Activated CD4-positive, CD25-positive, alpha-beta regulatory T cell treated with anti-CD3 and anti-CD28 coated beads, Interleukin-2, amount 50 U/mL, for 16 hours (primary cell): Measurements from ENCODE around the gene STK16.
"Not testable (repeated sequence)": the region's sequence is repeated elsewhere in the genome, so short reads cannot be mapped to it uniquely, and the experiment has no call there.

Source experiments
- DNase-seq: peaks from one replicate; pipeline ENCODE4 v3.0.0-alpha.2; 2020; ENCODE audit warnings: low read depth, low spot score

Gene STK16

DNA sequence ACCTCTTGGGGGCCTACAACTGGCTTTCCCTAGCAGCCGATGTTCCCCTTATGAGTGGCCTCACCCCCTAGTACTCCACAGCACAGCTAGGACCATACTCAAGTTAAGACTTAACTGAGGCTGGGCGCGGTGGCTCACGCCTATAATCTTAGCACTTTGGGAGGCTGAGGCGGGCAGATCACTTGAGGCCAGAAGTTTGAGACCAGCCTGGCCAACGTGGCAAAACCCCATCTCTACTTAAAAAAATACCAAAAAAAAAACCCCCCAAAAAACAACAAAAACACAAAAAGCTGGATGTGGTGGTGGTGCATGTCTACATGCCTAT lies 41.8 kb downstream of the STK16 start:
- not testable (repeated sequence) for DNase-seq

DNA sequence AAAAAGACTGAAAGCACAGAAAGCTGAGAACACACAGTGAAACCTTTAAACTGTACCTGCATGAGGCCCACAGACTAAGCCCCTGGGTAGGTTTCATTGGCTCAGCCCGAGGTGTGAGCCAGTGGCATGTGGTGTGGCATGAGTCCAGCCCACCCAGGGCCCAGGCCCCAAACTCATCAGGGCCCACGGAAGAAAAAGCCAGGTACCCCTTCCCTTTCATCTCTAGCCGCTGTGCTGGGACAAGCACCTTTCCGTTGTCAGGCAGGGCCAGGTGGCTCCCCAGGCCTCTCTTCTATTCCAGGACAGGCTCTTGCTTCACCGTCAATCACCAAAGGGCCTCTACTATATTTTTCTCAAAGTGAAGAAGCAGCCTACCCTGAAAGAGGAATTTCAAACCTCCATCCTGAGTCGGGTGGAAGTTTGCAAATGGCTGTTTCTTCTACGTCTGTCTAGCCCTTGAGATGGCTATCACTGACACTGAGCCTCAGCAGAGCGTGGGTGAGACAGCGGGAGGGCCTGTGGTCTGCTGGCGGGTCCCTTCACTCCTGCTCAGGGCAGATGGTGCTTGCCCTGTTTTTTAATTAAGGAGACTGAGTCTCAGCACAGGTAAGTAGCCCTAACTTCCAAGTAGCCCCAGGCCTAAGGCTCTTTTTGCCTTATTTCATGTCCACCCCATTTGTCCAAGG lies 42.4 kb downstream of the STK16 start:
- DNase-seq, result no peak

DNA sequence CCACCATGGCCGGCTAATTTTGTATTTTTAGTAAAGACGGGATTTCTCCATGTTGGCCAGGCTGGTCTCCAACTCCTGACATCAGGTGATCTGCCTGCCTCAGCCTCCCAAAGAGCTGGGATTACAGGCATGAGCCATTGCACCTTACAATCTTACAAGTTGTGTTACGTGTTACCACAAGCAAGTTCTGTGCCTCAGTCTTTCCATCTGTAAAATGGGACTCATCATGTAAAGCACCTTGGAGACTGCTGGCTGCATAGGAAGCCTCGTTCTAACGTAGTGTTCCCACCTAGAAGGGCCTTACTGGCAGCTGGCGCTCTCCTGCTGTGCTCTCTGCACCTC lies 43.9 kb downstream of the STK16 start:
- DNase-seq, result no peak

DNA sequence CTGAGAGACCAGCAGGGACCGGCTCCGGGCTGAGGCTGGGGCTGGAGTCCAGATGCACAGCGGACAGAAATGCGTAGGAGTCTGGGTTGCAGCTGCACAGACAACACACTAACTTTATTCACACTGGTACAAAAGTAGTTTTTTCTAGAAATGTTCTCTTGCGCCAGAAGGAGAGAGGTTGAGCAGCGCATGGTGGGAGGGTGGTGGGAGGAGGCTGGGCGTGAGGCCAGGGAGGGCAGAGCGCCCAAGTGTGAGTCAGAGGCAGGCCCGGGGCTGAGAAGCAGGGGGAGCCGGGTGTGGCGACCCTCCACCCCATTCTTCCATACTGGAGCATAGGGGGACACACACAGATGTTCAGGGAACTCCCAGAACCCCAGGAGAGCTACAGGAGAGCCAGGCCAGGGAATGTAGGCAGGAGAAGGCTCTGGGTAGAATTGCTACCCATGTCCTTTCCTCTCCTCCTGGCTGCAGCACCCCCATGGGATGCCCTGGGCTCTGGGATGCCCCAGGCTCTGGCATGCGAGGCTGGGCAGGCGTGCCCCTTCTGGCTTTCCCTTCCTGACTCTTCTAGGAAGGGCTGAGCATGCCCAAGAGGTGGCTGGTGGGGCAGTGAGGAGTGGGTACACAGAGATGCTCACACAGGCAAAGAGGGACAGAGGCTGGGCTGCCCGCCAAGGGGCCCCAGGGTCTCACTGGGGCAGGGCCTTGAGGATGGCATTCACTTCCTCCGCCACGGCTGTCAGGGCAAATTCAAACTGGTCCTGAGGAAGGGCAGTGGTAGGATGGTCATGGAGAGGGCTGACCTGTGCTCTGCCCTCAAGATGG lies 44.5 kb downstream of the STK16 start:
- no peak for DNase-seq

DNA sequence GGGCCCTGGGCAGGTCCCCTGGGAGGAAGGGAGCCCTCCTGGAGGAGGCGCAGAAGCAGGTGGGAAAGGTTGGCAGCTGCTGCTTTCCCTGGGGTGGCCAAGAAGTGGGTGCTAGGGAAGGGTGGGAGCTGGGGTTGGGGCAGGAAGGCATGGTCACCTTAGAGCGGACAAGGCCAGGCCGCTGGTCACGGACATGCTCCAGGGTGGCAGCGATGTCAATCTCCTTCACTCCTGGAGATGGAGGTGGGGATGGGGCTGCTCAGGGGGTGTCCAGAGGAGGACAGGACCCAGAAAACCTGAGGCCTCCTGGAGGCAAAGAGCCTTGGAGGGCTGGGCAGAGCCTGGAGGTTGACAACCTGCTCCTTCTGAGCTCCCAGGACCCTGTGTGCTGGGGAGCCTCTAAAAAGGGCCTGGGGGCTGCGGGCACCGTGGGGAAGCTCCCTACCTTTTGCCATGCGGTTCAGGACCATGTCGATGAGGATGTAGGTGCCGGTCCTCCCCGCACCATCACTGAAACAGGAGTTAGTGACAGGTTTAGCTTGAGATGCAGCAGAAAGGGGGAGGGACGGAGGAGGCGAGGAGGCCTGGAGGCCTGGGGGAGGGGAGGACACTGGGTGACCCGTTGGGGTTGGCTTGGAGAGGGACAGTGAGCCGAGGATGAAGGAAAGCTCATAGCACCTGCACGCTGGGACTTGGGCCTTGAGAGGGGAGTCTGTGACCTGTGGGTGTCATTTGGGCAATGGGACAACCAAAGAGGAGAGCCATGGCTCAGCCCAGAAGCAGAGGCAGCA lies 45.3 kb downstream of the STK16 start:
- no peak for DNase-seq

DNA sequence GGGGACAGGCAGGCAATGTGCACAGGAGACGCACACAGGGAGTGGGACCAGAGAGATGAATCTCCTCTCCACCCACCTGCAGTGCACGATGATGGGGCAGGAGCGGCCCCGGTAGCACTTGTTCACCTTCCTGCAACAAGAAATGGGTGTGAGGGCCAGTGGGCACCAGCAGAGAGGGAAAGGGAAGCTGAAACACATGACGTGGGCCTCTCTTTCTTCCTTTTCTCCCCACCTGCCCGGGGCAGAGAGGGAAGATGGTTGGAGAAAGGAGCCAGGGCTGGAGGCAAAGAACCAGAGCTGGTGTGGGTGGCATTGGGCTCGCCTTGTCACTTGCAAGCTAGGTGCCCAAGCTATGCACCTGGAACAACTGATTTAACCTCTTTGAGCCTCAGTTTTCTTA lies 46.1 kb downstream of the STK16 start:
- DNase-seq, result no peak

DNA sequence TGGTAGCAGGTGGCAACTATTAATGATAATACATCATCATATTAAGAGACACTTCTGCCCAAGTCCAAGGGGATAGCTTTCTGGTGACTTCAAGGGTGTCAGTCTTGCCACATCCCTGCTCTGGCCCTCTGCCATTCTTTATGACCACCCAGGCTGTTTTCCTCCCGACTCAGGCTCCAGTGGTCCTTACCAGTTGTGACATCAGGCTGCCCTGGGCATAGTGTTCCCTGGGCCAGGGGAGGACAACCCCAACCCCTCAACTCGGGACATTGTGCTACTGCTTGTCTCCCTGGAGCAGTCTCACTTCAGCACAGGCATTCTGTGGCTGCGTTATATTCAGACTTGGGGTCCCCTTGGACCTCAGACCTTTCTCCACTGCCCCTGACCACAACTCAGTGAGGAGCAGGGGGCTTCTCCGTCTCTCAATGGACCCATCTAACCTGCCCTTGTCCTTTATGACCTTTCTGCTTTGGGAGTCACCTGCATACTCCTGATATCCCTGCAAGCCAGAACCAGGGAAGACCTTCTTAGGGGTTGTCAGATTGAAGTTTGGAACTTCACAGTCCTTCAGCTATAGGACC lies 46.7 kb downstream of the STK16 start:
- no peak for DNase-seq

DNA sequence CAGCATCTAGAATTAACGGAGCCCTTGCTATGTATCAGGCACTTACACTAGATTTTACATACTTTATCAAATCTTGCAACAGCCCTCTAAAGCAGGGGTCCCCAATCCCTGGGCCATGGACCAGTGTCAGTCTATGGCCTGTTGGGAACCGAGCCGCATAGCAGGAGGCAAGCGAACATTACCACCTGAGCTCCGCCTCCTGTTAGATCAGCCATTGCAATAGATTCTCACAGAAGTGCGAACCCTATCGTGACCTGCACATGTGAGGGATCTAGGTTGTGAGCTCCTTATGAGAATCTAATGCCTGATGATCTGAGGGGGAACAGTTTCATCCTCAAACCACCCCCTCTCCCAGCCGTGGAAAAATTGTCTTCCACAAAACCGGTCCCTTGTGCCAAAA lies 47.3 kb downstream of the STK16 start:
- DNase-seq, result no peak

DNA sequence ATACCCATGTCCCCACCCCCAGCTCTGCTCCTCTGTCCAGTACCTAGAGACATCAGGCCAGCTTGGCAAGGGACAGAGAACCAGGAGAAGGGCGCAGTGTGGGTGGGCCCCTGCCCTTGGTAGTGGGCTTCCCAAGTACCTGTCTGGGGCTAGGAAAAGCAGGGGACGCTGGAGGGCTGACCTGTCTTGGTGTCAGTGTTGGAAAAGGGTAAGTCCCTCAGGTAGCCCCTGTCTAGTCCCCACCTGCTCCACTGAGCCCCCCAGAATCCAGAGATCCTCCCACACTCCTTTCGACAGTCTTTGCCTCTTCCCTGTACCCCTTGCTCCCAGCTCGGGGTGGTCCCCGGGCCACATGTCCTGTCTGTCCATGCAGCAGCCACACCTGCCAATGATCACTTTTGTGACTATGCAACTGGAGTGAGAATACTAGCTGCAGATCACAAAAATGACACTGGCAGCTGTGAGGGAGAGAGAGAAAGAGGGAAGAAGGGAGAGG lies 48.5 kb downstream of the STK16 start:
- DNase-seq, result no peak

DNA sequence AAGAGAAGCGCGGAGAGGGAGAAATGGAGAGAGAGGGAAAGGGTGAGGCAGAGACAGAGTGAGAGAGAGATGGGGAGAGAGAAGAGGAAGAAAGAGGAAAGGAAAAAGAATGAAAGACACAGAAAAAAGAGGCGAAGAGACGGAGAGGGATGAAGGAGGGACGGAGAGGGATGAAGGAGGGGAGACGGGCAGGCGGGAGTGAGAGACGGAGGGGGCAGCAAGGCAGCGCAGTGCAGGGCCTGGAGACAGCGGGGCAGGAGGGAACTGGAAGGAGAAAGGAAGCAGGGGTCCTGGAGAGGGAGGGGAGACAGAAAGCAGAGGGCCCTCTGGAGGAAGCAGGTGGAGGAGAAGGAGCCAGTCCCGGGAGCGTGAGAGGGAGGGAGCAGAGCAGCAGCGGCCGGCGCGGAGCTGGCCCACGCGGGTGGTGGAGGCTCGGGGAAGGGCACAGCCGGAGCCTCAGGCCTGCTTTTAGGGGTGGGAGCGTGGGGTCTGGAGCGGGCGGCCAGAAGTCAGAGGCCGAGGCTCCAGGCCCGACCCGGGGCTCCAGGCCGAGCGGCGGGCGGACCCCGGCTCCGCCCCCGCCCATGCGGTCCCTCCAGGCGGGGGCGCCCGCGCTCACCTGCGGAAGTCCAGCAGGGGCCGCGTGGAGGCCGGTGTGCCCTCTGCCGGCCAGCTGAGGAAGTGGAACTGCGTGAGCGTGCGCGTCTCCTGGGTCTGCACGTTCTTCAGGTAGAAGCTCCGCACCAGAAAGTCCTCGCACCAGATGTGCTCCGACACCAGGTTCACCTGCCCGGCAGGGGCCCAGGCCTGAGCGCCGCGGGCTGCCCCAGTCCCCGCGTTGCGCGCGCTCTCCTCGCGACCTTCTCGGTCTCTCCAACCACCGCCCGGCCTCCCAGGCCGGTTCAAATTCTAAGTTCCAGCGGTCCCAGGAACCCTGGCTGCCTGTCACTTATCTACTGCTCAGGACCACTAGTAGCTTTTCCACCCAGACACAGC lies 49.4 kb downstream of the STK16 start:
- peak; percentile 79 for DNase-seq

DNA sequence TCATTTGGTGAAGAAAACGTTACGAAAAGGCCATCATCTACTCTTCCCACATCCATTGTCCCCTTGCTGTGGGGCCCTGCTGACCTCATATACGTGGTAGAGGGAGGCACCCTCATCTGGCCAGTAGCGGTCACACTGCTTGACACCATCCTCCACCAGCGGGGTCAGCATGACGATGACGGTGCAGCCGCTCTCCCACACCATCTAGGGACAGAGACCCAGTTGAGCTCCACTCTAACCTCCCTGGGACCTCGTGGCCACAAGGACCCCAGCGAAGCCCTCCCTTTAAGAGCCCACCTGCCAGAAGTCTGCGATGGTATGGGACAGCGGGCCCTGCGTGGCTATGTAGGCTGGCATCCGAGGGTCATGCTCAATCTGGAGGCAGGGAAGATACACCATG lies 50.9 kb downstream of the STK16 start:
- no peak for DNase-seq

DNA sequence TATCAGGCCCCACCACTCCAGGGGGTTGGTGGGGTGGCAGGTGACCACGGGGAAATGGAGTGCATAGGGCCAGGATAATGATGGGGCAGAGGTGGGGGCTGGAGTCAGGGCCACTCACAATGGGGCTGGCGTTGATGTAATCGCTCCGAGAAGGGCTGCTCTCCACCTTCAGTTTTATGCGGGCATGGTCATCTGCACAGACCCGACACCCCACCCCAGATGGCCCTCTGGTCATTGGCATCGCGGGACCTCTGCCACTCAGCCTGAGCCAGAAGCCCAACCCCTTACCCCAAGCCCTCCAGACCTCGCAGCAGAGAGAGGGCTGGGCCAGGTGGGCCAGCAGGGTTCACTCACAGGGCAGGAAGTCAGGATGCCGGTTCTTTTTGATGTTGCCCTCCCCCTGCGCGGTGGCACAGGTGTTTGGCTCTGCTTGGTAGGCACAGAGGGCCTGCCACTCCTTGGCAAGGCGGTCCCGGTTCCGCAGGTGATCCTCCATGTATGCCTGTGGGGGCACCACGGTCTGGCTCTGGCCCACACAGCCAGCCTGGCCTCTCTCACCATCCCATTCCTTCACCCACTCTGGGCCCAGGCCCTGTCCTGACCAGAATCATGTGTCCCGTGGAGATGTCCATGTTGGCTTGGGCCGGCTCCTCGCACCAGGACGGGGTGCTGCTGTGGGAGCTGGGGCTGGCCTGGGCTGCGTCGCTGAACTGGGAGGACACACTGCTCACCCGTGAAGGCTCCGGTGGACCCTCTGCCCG lies 51.5 kb downstream of the STK16 start:
- DNase-seq, result no peak

DNA sequence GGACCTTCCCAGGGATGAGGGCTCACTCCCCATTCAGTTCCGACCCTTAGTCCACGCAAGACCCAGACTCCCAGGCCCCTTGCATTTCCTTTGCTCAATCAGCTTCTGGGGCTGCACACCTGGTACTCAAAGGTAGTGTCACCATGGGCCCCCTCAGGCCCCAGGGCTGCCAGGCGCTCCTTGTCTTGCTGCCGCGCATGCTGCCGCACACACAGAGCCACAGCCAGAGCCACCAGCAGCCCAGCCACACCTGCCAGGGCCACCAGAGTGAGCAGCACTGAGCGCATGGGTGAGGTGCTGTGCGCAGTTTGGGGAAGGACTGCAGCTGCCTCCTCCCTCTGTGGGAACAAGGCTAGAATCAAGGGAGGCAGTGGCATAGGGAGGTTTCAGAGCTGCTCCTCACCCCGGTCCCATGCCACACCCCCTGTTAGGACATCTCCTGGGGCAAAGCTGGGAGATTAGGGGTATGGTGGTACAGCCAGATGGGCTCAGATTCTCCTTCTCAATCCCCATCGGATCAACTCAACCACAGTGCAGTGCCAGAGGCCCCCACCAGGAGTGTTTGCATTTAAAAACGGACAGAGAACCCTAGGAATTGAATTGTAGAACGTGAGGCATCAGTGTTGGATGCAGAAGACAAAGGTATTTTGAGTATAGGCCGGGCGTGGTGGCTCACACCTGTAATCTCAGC lies 52.6 kb downstream of the STK16 start:
- no peak for DNase-seq

DNA sequence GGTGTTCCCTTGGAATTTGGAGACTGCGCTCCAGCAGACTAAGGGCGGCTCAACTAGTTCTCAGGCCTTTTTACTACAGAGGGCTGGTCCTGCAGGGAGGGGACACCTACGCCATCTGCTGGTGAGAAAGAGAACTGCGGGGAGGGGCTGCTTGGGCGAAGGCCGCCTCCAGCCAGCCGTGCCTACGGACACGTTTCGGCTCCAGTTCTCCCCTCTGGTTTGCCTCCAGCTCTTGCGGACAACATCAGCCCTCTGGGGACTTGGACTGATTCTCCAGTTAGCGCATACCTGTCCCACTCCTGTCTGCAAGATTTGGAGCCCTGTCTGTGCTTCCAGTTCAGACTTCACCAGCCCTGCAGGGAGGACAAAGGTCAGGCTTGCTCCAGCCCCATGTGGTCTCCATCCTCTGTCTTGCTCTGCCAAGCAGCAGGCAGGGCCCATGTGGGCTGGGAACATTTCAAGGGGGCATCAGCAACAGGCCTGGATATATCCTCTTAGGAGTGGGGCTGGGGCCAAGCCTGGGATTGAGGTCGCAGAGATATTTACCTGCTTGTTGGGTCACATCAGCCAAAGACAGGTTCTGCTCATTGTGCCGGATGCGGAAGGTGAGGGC lies 53.6 kb downstream of the STK16 start:
- DNase-seq, result peak; percentile 73

DNA sequence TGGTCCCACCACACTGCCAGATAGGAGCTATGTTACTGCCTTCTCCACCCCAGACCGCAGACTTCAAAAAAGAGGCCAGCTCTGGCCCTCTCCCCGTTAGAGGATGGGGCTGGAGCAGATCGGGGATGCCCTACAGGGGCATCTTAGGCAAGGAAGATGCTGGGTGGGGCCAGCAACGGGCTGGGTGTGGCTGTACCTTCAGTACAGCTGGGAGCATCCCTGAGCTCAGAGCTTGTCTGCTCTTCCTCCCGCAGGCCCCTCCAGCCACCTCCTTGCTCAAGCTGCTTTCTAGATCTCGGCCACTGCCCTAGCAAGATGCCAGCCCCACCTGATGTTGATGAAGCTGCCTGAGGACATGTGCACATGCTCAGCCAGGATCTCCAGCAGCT lies 54.1 kb downstream of the STK16 start:
- no peak for DNase-seq
